EL (cell line): ENCODE measurements around the gene ZNF483.
"Not testable (repeated sequence)": the region's sequence is repeated elsewhere in the genome, so short reads cannot be mapped to it uniquely, and the experiment has no call there.

Source experiments
- DNase-seq: peaks from one replicate; pipeline ENCODE4 v3.0.0-alpha.2; 2016

ZNF483 gene

GRCh38 chr9:111525056-111525977 lies at the start of gene ZNF483:
TSS of gene ZNF483 (plus strand) at chr9:111525179. CDS start at chr9:111527396, 2,217 bp downstream.
- peak; percentile 85 for DNase-seq

DNA sequence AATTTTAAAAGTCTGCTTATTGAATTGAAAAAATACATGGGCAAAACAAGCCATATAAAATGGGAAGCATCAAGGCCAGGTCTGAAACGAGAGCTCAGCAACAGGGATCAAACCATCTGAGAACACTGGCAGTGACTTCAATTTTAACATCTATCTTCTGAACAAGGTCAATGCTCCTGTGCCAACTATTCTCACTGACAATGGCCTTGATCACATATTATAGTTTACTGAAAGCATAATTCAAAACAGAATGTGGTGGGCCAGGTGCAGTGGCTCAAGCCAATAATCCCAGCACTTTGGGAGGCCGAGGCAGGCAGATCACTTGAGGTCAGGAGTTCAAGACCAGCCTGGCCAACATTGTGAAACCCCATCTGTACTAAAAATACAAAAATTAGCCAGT lies 49.8 kb upstream of the ZNF483 start:
- DNase-seq = no peak

GRCh38 chr9:111477677-111478076 lies 47.3 kb upstream of the ZNF483 start:
- no peak for DNase-seq

GRCh38 chr9:111481885-111482636 lies 42.9 kb upstream of the ZNF483 start:
- DNase-seq = peak; percentile 66

DNA sequence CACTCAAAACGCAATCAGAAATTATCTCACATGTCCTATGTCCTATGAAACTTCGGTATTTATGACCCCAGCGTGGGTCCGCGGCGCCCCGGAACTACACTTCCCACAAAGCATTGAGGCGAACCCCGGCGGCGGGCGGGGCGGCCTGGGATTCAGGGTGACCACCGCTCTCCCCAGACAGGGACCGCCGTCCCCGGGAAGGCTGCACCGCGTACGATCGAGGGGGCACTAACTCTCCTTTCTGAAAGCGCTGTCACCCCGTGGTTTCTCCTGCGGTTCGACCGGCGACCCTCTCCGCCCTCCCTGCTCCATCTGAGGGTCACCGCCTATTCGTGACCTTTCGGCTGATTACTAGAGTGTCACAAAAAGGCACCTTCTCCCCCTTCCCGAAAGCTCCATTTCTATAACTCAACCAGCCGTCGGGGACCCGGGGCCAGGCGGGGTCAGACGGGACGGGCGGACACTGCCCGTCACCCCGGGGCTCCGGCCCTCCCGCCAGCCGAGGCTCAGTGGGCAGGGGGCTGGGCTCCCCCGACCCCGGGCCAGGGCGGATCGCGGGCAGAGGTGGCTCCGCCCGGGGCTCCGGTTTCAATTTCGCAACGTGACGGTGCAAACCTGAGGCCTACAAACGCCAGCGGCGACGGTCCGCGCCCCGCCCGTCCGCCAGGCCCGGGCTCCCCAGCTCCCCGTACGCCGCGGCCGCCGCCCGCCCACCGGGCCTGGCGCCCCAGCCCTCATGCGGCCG lies 42.1 kb upstream of the ZNF483 start:
- DNase-seq = peak; percentile 77

DNA sequence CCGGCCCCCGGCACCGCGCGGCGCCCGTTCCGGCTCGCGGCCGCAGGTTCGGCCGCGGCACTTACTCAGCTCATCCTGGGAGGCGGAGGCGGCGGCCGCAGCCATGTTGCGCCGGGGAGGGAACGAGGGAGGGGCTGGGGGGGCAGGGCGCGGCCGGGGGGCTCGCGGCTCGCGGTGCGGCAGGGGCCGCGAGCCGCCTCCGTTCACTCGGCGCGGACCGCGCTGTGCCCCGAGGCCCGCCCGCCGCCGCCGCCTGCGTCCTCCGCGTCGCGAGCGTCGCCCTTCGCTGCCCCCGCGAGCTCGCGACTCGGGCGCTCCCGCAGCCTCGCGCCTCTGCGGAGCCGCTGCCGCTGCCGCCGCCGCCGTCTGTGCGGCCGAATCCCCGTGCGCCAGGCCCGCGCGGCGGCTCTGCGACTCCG lies 41.5 kb upstream of the ZNF483 start:
- DNase-seq = peak; percentile 56

DNA sequence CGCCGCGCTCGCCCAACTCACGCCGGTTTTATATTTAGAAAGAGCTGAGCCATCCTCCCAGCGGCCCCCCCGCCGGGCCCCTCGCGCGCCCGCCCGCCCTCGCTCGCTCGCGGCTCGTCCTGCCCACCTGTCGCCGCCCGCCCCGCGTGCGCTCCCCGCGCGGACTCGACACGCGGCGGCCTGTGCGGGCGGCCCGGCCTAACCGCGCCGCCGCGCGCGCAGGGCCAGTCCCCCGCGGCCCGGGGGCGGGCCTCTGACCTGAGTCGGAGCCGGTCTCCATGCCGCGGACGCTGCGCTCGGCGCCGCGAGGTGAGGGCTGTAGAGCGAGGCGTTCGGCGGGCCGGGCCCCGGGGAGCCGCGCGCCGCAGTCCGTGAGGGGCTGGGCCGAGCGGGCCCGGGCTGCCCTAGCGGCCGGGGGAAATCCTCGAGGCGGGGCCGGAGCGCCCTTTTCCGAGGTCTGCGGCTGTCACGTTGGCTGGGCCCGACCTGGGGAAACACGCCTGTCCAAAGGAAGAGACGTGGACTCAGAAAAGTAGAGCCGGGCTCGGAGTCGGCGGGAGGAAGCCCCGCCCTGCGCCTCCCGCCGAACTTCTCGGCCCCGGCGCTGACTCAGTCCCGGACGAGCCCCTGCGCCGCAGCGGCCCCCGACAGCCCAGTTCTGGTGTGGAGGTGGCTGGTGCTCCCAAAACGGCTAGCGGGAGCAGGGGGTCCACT lies 41.0 kb upstream of the ZNF483 start, which contains the start of gene ECPAS:
Gene ECPAS (minus strand): TSS at position 526 of the 714 bp plus-strand sequence. CDS start 11,465 bp downstream, outside the sequence.
- peak; percentile 88 for DNase-seq

DNA sequence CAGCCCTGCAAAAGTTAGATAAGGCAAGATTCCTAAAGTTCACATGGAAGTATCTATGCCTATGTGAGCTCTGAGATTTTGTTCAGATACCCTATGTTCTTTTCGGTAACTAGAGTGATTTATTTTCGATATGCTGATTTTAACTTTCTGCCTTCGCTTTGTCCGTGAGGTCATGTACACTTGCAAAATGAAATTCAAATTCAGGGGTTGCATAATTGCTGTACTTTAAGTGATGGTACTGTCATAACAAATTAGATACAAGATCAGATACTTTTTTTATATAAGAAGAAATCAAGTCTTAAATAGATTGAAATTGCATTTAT lies 40.4 kb upstream of the ZNF483 start:
- no peak for DNase-seq

DNA sequence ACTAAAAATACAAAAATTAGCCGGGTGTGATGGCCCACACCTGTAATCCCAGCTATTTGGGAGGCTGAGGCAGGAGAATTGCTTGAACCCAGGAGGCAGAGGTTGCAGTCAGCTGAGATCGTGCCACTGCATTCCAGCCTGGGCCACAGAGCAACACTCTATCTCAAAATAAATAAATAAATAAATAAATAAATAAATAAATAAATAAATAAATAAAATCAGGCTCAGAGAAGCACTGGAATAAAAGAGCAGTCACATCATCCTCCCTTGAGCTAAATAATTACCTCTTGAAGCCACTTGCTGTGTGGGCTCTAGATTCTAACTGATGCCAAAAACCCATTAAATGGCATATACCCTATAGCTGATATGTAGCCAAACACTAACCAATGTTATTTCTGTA lies 27.8 kb upstream of the ZNF483 start:
- DNase-seq = not testable (repeated sequence)

DNA sequence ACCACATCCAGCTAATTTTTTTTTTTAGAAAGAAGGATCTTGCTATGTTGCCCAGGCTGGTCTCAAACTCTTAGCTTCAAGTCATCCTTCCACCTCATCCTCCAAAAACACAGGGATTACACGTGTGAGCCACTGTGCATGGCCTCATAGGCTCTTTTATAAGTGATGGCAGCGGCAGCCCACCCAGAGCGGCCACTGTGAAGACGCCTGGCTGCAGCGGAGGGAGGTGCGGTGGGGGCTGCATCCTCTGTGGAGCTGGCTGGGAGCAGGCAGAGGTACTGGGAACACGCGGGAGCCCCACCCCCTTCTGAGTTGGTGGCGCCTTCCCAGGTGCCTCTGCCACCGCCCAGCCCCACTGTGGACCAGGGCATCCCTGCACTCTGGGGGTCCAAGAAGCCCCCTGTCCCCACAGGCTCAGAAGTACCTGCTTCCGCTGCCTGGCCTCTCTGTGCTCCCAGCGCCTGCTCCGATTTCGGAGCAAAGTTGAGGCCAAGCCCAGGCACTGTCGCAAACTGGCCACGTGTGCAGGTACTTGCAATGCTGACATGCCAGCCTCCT lies 23.9 kb upstream of the ZNF483 start:
- DNase-seq = no peak

GRCh38 chr9:111501648-111502047 lies 23.3 kb upstream of the ZNF483 start:
- DNase-seq = no peak

- DNase-seq = no peak
Measured at GRCh38 chr9:111502506-111502905, 22.5 kb upstream of the ZNF483 start.

GRCh38 chr9:111511581-111511980 lies 13.4 kb upstream of the ZNF483 start:
- not testable (repeated sequence) for DNase-seq

- DNase-seq = no peak
Measured at GRCh38 chr9:111514967-111515366, 10.0 kb upstream of the ZNF483 start.

DNA sequence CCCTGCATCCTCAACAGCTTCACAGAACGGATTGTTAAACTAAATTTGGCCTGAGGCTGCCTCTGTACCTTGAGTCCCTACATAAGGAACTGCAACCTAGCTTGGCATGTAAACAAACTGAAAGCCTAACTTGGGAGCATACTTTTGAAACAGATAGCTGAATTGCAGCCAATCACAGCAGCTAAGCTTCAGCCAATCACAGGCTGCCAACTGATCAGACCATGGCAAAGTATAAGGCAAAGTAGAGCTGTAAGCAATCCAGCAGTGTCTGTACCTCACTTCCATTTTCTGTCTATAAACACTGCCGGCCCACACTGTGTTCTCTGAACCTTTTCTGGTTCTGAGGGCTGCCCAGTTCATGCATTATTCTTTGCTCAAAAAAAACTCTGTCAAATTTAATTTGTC lies 8.9 kb upstream of the ZNF483 start:
- DNase-seq = peak; percentile 34

DNA sequence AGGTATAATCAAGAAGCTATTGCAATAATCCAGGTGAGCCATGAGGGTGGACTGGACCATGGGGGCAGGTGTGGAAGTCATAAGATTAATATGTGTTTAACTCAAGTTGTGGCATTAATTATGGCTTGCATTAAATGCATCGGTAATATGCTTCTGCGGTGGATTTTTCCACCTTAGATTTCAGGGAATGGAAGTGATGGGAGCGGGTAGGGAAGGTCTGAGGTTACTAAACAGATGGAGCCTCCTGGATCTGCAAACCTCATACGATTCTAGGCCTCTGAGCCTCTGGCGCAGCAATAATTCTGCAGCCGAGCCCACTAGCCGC lies 286 bp upstream of the ZNF483 start:
- no peak for DNase-seq

DNA sequence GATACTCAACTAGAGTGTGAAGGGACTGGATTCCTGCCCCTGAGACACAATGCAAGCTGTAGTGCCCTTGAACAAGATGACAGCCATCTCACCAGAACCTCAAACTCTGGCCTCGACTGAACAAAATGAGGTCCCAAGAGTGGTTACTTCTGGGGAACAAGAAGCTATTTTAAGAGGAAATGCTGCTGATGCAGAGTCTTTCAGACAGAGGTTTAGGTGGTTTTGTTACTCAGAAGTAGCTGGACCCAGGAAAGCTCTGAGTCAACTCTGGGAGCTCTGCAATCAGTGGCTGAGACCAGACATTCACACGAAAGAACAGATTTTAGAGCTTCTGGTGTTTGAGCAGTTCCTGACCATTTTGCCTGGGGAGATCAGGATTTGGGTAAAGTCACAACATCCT lies 2.4 kb downstream of the ZNF483 start:
- DNase-seq = no peak

DNA sequence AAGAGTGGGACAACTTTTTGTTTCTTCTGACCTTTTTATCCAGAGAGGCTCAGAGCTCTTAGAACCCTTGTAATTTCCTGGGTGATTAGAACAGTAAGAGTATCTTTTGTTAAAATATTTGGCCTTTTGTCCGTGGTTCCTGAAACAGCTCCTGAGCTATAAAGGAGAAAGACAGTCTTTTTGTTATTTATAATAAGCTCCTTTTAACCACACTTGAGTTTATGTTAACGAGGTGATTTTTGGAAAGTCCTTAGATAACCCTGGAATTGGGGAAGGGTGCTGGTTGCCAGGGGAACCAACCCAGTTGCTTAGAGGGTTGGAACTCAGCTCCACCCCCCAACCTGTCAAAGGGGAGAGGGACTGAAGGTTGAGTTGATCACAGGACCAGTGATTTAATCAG lies 4.8 kb downstream of the ZNF483 start:
- no peak for DNase-seq

DNA sequence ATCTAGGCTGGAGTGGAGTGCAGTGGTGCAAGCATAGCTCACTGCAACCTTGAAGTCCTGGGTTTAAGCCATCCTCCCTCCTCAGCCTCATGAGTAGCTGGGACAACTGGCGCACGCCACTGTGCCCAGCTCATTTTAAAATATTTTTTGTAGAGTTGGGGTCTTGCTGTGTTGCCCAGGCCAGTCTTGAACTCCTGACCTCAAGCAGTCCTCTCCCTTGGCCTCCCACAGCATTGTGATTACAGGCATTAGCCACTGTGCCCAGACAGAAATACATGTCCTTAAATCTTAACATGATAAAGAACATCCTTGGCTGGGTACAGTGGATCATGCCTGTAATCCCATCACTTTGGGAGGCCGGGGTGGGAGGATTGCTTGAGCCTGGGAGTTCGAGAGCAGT lies 6.7 kb downstream of the ZNF483 start:
- DNase-seq = no peak

- no peak for DNase-seq
Measured at GRCh38 chr9:111533099-111533790, 8.3 kb downstream of the ZNF483 start.

DNA sequence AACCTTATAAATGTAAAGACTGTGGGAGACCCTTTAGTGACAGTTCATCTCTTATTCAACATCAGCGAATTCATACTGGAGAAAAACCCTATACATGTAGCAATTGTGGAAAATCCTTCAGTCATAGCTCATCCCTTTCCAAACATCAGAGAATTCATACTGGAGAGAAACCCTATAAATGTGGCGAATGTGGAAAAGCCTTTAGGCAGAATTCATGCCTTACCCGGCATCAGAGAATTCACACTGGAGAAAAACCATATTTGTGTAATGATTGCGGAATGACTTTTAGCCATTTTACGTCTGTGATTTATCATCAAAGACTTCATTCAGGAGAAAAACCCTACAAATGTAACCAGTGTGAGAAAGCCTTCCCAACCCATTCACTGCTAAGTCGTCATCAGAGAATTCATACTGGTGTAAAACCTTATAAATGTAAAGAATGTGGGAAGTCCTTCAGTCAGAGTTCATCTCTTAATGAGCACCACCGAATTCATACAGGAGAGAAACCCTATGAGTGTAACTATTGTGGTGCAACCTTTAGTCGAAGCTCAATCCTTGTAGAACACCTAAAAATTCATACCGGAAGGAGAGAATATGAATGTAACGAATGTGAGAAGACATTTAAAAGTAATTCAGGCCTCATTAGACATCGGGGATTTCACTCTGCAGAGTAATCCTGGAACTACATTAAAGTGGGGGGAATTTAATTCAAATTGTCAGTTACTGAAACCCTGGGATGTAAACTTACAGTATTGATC lies 17.7 kb downstream of the ZNF483 start:
- DNase-seq = no peak
